Measurements from ENCODE around the gene HCFC1R1.

DNA sequence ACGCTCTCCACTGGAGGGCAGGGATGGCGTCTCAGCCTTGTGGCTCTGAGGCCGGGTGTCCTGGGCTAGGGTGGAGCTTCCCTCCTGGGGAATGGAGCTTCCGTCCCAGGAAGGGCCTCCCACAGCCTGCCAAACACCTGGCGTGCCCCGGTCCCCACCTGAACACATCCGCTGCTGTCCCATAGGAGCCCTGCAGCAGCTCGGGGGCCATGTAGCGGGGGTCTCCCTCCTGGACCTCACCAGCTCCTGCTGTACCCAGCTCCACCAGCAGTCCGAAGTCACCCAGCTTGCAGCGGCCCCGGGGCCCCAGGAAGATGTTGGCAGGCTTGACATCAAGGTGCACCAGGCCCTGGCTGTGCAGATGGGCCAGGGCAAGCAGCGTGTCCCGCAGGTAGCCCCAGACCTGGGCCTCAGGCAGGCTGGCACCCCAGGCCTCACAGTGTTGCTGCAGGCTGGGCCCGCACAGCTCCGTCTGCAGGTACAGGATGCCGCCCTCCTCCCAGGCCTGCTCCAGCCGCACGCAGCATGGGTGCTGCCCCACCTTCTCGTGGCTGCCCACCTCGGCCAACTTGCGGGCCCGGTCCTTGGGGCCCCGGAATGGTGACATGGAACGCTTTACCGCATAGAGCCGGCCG lies 48.5 kb downstream of the HCFC1R1 start:
- TF ChIP-seq ASH2L (IDR thresholded peaks at IDR 0.05; ENCODE audit: low read length), result no peak
- TF ChIP-seq, protein P1, sequence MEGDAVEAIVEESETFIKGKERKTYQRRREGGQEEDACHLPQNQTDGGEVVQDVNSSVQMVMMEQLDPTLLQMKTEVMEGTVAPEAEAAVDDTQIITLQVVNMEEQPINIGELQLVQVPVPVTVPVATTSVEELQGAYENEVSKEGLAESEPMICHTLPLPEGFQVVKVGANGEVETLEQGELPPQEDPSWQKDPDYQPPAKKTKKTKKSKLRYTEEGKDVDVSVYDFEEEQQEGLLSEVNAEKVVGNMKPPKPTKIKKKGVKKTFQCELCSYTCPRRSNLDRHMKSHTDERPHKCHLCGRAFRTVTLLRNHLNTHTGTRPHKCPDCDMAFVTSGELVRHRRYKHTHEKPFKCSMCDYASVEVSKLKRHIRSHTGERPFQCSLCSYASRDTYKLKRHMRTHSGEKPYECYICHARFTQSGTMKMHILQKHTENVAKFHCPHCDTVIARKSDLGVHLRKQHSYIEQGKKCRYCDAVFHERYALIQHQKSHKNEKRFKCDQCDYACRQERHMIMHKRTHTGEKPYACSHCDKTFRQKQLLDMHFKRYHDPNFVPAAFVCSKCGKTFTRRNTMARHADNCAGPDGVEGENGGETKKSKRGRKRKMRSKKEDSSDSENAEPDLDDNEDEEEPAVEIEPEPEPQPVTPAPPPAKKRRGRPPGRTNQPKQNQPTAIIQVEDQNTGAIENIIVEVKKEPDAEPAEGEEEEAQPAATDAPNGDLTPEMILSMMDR (IDR thresholded peaks at IDR 0.05; ENCODE audit: control extremely low read depth in 1 of 3, insufficient read depth in 1 of 3, low read depth in 1 of 3, low read length in 3 of 3), result no peak
- no peak for TF ChIP-seq SIRT6 (IDR thresholded peaks at IDR 0.05; ENCODE audit: low read length)
- TF ChIP-seq EZH2 (IDR thresholded peaks at IDR 0.05; ENCODE audit: low read depth, low read length, severe bottlenecking), result no peak
- no peak for TF ChIP-seq KDM1A (IDR thresholded peaks at IDR 0.05; ENCODE audit: borderline replicate concordance, low read length)

Measured in H1 (cell line).